ENCODE measurements around the gene KRT7.

KRT7 gene

GRCh38 chr12:52232203-52232673 is 805 bp upstream of the KRT7 start:
- TF ChIP-seq SIN3A (IDR thresholded peaks at IDR 0.05; ENCODE audit: borderline replicate concordance, insufficient read depth, low read length) (no peak), FOXP2 (optimal IDR thresholded peaks at IDR 0.05; ENCODE audit: borderline replicate concordance, extremely low read depth, extremely low read length, insufficient read depth) (no peak), POLR2AphosphoS5 (IDR thresholded peaks at IDR 0.05; ENCODE audit: low read depth, low read length) (no peak)

DNA sequence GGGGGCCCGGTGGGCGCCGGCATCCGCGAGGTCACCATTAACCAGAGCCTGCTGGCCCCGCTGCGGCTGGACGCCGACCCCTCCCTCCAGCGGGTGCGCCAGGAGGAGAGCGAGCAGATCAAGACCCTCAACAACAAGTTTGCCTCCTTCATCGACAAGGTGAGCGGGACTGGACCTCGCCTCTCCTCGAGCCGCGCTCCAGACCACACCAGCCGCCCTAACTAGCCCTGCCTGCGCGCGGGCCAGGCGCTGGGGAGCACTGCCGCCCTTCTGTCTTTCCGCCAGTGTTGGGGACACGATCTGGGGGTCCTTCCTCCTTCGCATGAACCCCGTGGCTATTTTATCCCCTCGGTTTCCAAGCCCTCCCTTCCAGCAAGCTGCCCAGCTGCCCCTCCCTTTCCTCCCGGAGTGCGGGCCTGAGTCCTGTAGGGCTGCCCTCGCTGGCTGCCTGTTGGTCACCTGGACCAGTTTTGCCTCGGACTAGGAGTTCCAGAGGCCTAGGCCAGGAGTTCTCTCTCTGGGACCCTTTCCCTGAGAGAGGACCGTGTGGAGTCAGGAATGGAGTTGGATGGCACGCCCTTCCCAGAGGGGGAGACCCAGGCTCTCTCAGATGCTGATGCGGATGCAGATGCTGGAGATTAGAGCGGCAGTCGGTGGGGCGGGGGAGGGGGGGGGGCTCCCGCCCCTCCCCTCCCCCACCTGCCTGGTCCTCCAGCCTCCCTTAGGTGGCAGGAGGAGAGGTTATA is 592 bp downstream of the KRT7 start:
- no peak for TF ChIP-seq TAF1 (IDR thresholded peaks at IDR 0.05; ENCODE audit: borderline replicate concordance, insufficient read depth, low read length)
- no peak for TF ChIP-seq FOXP2 (optimal IDR thresholded peaks at IDR 0.05; ENCODE audit: borderline replicate concordance, extremely low read depth, extremely low read length, insufficient read depth)
- no peak for TF ChIP-seq SIN3A (IDR thresholded peaks at IDR 0.05; ENCODE audit: borderline replicate concordance, insufficient read depth, low read length)
- TF ChIP-seq, protein P1, sequence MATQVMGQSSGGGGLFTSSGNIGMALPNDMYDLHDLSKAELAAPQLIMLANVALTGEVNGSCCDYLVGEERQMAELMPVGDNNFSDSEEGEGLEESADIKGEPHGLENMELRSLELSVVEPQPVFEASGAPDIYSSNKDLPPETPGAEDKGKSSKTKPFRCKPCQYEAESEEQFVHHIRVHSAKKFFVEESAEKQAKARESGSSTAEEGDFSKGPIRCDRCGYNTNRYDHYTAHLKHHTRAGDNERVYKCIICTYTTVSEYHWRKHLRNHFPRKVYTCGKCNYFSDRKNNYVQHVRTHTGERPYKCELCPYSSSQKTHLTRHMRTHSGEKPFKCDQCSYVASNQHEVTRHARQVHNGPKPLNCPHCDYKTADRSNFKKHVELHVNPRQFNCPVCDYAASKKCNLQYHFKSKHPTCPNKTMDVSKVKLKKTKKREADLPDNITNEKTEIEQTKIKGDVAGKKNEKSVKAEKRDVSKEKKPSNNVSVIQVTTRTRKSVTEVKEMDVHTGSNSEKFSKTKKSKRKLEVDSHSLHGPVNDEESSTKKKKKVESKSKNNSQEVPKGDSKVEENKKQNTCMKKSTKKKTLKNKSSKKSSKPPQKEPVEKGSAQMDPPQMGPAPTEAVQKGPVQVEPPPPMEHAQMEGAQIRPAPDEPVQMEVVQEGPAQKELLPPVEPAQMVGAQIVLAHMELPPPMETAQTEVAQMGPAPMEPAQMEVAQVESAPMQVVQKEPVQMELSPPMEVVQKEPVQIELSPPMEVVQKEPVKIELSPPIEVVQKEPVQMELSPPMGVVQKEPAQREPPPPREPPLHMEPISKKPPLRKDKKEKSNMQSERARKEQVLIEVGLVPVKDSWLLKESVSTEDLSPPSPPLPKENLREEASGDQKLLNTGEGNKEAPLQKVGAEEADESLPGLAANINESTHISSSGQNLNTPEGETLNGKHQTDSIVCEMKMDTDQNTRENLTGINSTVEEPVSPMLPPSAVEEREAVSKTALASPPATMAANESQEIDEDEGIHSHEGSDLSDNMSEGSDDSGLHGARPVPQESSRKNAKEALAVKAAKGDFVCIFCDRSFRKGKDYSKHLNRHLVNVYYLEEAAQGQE (IDR thresholded peaks at IDR 0.05; ENCODE audit: insufficient read depth in 1 of 2, low read depth in 2 of 2, low read length in 2 of 2) = no peak
- TF ChIP-seq POLR2AphosphoS5 (IDR thresholded peaks at IDR 0.05; ENCODE audit: low read depth, low read length) = no peak

DNA sequence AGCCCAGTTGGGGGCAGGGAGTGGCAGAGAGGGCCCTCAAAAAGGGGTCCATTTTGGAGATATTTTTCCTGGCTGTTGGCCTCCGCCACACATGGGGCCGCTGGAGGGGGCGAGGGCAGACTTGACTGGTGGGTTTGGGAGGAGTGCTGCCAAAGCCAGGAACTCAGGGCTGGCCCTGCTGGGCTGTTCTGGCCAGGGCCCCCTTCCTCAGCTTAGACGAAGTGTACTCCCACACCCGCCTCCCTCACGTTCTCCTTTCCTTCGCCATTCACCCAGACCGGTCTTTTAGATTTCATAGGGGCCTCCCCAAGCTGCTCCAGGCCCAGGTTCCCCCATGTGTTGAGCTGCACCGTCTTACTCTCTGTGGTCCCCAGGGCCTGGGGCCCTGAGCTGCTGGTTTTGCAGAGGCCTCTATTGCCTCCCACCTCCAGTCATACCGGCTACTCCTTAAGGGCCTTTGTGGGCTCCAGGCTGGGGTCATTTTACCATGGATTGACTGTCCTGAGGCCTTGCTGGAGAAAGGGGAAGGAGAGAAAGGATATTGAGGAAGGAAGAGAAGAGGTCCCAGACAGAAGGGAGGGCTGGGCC is 1.3 kb downstream of the KRT7 start:
- TF ChIP-seq POLR2AphosphoS5 (IDR thresholded peaks at IDR 0.05; ENCODE audit: low read depth, low read length) (no peak), FOXP2 (optimal IDR thresholded peaks at IDR 0.05; ENCODE audit: borderline replicate concordance, extremely low read depth, extremely low read length, insufficient read depth) (no peak), TAF1 (IDR thresholded peaks at IDR 0.05; ENCODE audit: borderline replicate concordance, insufficient read depth, low read length) (no peak), SIN3A (IDR thresholded peaks at IDR 0.05; ENCODE audit: borderline replicate concordance, insufficient read depth, low read length) (no peak)
- TF ChIP-seq, protein P1 (IDR thresholded peaks at IDR 0.05; ENCODE audit: insufficient read depth in 1 of 2, low read depth in 2 of 2, low read length in 2 of 2) = no peak

DNA sequence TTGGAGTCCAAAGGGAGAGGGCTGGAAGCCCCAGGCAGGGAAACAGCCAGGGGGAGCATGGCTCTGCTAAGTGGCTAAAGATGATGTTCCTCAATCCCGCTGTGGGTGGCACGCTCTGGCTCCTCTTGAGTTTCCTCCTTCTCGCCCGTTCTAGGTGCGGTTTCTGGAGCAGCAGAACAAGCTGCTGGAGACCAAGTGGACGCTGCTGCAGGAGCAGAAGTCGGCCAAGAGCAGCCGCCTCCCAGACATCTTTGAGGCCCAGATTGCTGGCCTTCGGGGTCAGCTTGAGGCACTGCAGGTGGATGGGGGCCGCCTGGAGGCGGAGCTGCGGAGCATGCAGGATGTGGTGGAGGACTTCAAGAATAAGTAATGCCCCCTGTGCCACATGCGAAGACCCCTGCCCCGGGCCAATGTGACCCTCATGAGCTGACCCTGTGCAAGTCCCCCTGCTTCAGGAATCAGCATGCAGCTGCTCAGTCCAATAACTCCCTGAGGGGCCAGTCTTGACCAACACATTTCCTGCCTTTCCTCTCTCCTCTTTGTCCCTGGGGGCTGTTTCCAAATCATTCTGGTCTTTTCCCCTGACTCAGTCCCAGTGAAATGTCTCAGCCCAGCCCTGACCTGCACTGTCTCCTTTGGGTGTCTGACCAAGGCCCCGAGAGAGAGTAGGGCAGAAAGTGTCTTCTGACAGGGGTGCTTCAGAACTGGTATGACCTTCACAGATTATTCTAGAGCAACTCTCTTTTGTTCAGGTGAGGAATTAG is 2.1 kb downstream of the KRT7 start:
- TF ChIP-seq TAF1 (IDR thresholded peaks at IDR 0.05; ENCODE audit: borderline replicate concordance, insufficient read depth, low read length) (no peak), SIN3A (IDR thresholded peaks at IDR 0.05; ENCODE audit: borderline replicate concordance, insufficient read depth, low read length) (no peak), FOXP2 (optimal IDR thresholded peaks at IDR 0.05; ENCODE audit: borderline replicate concordance, extremely low read depth, extremely low read length, insufficient read depth) (no peak), POLR2AphosphoS5 (IDR thresholded peaks at IDR 0.05; ENCODE audit: low read depth, low read length) (no peak)
- TF ChIP-seq, protein P1 (IDR thresholded peaks at IDR 0.05; ENCODE audit: insufficient read depth in 1 of 2, low read depth in 2 of 2, low read length in 2 of 2) = no peak

DNA sequence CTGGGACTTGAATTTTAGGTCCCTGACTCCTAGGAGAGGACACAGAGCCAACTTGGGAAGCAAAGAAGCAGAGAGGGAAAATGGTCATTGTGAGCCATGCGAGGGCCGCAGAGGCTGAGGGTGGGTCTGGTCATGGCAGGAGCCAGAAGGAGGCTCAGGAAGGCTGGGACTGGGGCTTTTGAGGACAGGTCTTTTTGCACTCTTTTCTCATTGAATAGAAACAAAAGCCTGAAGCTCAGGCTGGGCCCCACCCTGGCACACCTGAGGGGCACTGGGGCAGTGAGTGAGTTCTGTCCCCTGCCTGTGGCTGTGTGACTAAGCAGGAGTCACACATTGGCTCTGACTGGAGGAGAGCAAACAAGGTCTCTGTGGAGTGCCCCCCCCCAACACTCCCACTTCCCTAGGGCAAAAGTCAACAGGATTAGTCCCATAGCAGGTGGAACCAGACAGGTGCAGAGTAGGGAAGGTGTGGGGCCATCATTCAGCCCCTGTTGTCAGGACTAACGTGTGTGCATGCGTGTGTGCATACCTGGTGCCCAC is 2.8 kb downstream of the KRT7 start:
- TF ChIP-seq, protein P1 (IDR thresholded peaks at IDR 0.05; ENCODE audit: insufficient read depth in 1 of 2, low read depth in 2 of 2, low read length in 2 of 2) = no peak
- TF ChIP-seq SIN3A (IDR thresholded peaks at IDR 0.05; ENCODE audit: borderline replicate concordance, insufficient read depth, low read length) (no peak), POLR2AphosphoS5 (IDR thresholded peaks at IDR 0.05; ENCODE audit: low read depth, low read length) (no peak), TAF1 (IDR thresholded peaks at IDR 0.05; ENCODE audit: borderline replicate concordance, insufficient read depth, low read length) (no peak), FOXP2 (optimal IDR thresholded peaks at IDR 0.05; ENCODE audit: borderline replicate concordance, extremely low read depth, extremely low read length, insufficient read depth) (no peak)
